HepG2 (cell line): ENCODE measurements around the gene OAT. TPM values are rescaled to one million over a fixed set of nuclear protein-coding genes. Genes with fewer than 3 reads are reported as not detected.

Source experiments
- ATAC-seq: fragments of 200-7000 bp; cut with Tn5 transposase; 3 replicates; pipeline ENCODE4 v1.9.1; 2020; ENCODE audit warnings: mild to moderate bottlenecking, moderate library complexity
- BruUV-seq: library from RNA; stranded (reverse); fragments of 400-500 nt; replicated peaks from 2 replicates; lab custom pipeline; 2021; lab: Mats Ljungman, UMichigan
- CTCF ChIA-PET: fragments of 300-600 bp; formaldehyde crosslinking; extraction: SDS; loops from one replicate; lab custom pipeline; 2021; ENCODE audit warnings: low total read pairs, inconsistent platforms, low intra/inter-chr PET ratio; lab: Yijun Ruan, JAX
- POLR2A ChIA-PET: fragments of 350-600 bp; sonication (Branson Sonifier 250); formaldehyde crosslinking; loops from one replicate; lab custom pipeline; 2020; ENCODE audit warnings: antibody characterized with exemption, inconsistent platforms; lab: Yijun Ruan, JAX
- DNase-seq: peaks from one replicate; pipeline ENCODE4 v3.0.0-alpha.2; 2015; ENCODE audit warnings: low spot score
- FAIRE-seq: peaks from 3 replicates; lab custom pipeline; 2011; peaks lifted over from hg19 to GRCh38; lab: Jason Lieb, UNC
- H2AFZ ChIP-seq: one replicate; pipeline ENCODE4 v1.6.1; 2011; ENCODE audit warnings: low read length, inconsistent platforms
- H3K27ac ChIP-seq: fragments of 300-600 bp; 3 replicates; pipeline ENCODE4 v1.8.0; 2011; ENCODE audit warnings: mixed run types, mild to moderate bottlenecking, mixed read lengths, low read length, inconsistent platforms; ENCODE audit not compliant: insufficient read depth; ENCODE audit errors: extremely low read length
- H3K27me3 ChIP-seq, 2 experiments: fragments of 200-600 bp in 1 of 2; 2 replicates in 1 of 2; 3 replicates in 1 of 2; pipeline versions ENCODE4 v1.6.0 to v1.8.0; 2011; ENCODE audit warnings: low read length in 2 of 2, mild to moderate bottlenecking in 2 of 2, moderate library complexity in 2 of 2, inconsistent platforms in 1 of 2; ENCODE audit not compliant: insufficient read depth in 2 of 2, control insufficient read depth in 1 of 2
- H3K36me3 ChIP-seq, 2 experiments: fragments of 200-600 bp in 1 of 2; replicated peaks in 1 of 2; 2 replicates in 1 of 2; 3 replicates in 1 of 2; pipeline versions ENCODE4 v1.5.1 to v1.8.0; 2011; ENCODE audit warnings: low read length in 2 of 2, inconsistent platforms in 1 of 2; ENCODE audit not compliant: insufficient read depth in 2 of 2, control insufficient read depth in 1 of 2
- H3K4me1 ChIP-seq: 2 replicates; pipeline ENCODE4 v1.5.1; 2012; ENCODE audit warnings: low read length, inconsistent platforms; ENCODE audit not compliant: insufficient read depth
- H3K4me2 ChIP-seq: 2 replicates; pipeline ENCODE4 v1.6.0; 2011; ENCODE audit warnings: low read depth, low read length, inconsistent platforms
- H3K4me3 ChIP-seq, 3 experiments: fragments of 200-600 bp in 1 of 3; sonication (generic), shearing (Covaris generic) in 1 of 3; replicated peaks in 1 of 3; 2 replicates each; pipeline ENCODE4 v1.5.1; 2011 to 2016; ENCODE audit warnings: low read length in 3 of 3, inconsistent platforms in 2 of 3, low read depth in 2 of 3, mild to moderate bottlenecking in 2 of 3, control low read depth in 1 of 3, mixed read lengths in 1 of 3; ENCODE audit not compliant: insufficient read depth in 1 of 3
- H3K79me2 ChIP-seq: one replicate; pipeline ENCODE4 v1.6.1; 2011; ENCODE audit warnings: low read length, inconsistent platforms; ENCODE audit not compliant: insufficient read depth
- H3K9ac ChIP-seq: 2 replicates; pipeline ENCODE4 v1.6.0; 2011; ENCODE audit warnings: mild to moderate bottlenecking, low read depth, low read length, inconsistent platforms; ENCODE audit not compliant: insufficient read depth
- H3K9me3 ChIP-seq: 2 replicates; pipeline ENCODE4 v1.5.1; 2012; ENCODE audit warnings: mild to moderate bottlenecking, low read length
- H4K20me1 ChIP-seq: 2 replicates; pipeline ENCODE4 v1.6.0; 2011; ENCODE audit warnings: inconsistent platforms, mild to moderate bottlenecking, low read length, moderate library complexity; ENCODE audit not compliant: insufficient read depth
- CCDC6 ChIP-seq: sonication (generic); formaldehyde crosslinking; IDR thresholded peaks from 2 replicates; pipeline ENCODE4 v1.8.1; 2022; ENCODE audit warnings: mild to moderate bottlenecking, missing genetic modification reagents, moderate library complexity
- GTF3A ChIP-seq: sonication (generic); formaldehyde crosslinking; conservative IDR thresholded peaks from 2 replicates; pipeline ENCODE4 v1.4.0; 2020; ENCODE audit warnings: mild to moderate bottlenecking, missing genetic modification reagents
- HIVEP1 ChIP-seq: sonication (generic); formaldehyde crosslinking; IDR thresholded peaks from 2 replicates; pipeline ENCODE4 v1.4.0; 2020; ENCODE audit warnings: mild to moderate bottlenecking, missing genetic modification reagents
- HOXA9 ChIP-seq: sonication (generic); formaldehyde crosslinking; IDR thresholded peaks from 2 replicates; pipeline ENCODE4 v1.8.1; 2022; ENCODE audit warnings: missing genetic modification reagents, mild to moderate bottlenecking, moderate library complexity, borderline replicate concordance
- KLF13 ChIP-seq: sonication (generic); formaldehyde crosslinking; IDR thresholded peaks from 2 replicates; pipeline ENCODE4 v1.4.0; 2020; ENCODE audit warnings: mild to moderate bottlenecking, missing genetic modification reagents
- NONO ChIP-seq, 2 experiments: fragments of 450-650 bp in 1 of 2; sonication (generic) in 1 of 2; formaldehyde crosslinking in 1 of 2; IDR thresholded peaks in 1 of 2; conservative IDR thresholded peaks in 1 of 2; 2 replicates each; pipeline versions ENCODE4 v1.6.1 to v1.8.0; 2017 to 2022; ENCODE audit warnings: mild to moderate bottlenecking in 1 of 2, missing genetic modification reagents in 1 of 2, moderate library complexity in 1 of 2
- RARA ChIP-seq: IDR thresholded peaks from 2 replicates; pipeline ENCODE4 v1.6.1; 2016; ENCODE audit warnings: missing genetic modification reagents, missing compliant biosample characterization
- RFX5 ChIP-seq: IDR thresholded peaks from 2 replicates; pipeline ENCODE4 v1.6.1; 2011; ENCODE audit warnings: low read depth, low read length, improper control_type of control experiment
- SMAD1 ChIP-seq: sonication (generic); formaldehyde crosslinking; IDR thresholded peaks from 2 replicates; pipeline ENCODE4 v1.4.0; 2020; ENCODE audit warnings: missing genetic modification reagents, low read depth, mild to moderate bottlenecking, borderline replicate concordance
- WIZ ChIP-seq: sonication (generic); formaldehyde crosslinking; IDR thresholded peaks from 2 replicates; pipeline ENCODE4 v1.5.1; 2020; ENCODE audit warnings: mild to moderate bottlenecking, missing genetic modification reagents
- ZFYVE20 ChIP-seq: sonication (generic); formaldehyde crosslinking; IDR thresholded peaks from 2 replicates; pipeline ENCODE4 v1.8.0; 2023; ENCODE audit warnings: low read depth, mild to moderate bottlenecking, moderate library complexity, missing genetic modification reagents, borderline replicate concordance
- ZNF552 ChIP-seq: sonication (generic); formaldehyde crosslinking; IDR thresholded peaks from 2 replicates; pipeline ENCODE4 v1.9.0; 2022; ENCODE audit warnings: missing genetic modification reagents, mild to moderate bottlenecking, borderline replicate concordance
- ZNF780A ChIP-seq: sonication (generic); formaldehyde crosslinking; IDR thresholded peaks from 2 replicates; pipeline ENCODE4 v1.8.0; 2022; ENCODE audit warnings: mild to moderate bottlenecking, missing genetic modification reagents, moderate library complexity
- WGBS: methylation state at CpG from one replicate; pipeline ENCODE4 v1.1.6; 2017; ENCODE audit warnings: low lambda C conversion rate; 5-methylcytosine and 5-hydroxymethylcytosine counted together
- in situ Hi-C: cut with HindIII; loops from 2 replicates; pipeline ENCODE4 v1.10.0; 2017; ENCODE audit warnings: low pct_unique_long_range_greater_than_20kb; ENCODE audit not compliant: extremely low pct_ligation_motif_present
- intact Hi-C: fragments of 100-400 bp; cut with micrococcal nuclease; formaldehyde crosslinking; loops from one replicate; pipeline ENCODE4 v1.10.0; 2022; ENCODE audit not compliant: unreplicated experiment
- polyA plus RNA-seq, 8 experiments: library from polyadenylated mRNA; depleted of rRNA in 3 of 8; stranded (reverse) in 7 of 8; unstranded in 1 of 8; fragments of >200 nt; fragmentation: Illumina TruSeq in 4 of 8; extraction: Trizol in 4 of 8; gene quantifications; 2 replicates each; pipeline versions ENCODE4 v1.2.1 to v1.2.3, GENCODE V29; 2011 to 2016; ENCODE audit warnings: low read depth in 4 of 8, missing spikeins in 1 of 8, mixed read lengths in 1 of 8; ENCODE audit not compliant: insufficient read depth in 1 of 8
- total RNA-seq, 5 experiments: library from RNA; depleted of rRNA; stranded (reverse); fragments of >200 nt; fragmentation: Illumina TruSeq; extraction: Trizol; gene quantifications; 2 replicates each; pipeline ENCODE4 v1.2.3, GENCODE V29; 2016; ENCODE audit warnings: low read depth in 1 of 5
- TF ChIP-seq, protein P1 (sequence below): IDR thresholded peaks from 2 replicates; pipeline ENCODE4 v1.6.1; 2016; ENCODE audit warnings: mild to moderate bottlenecking

Gene OAT
- total and polyA plus RNA-seq, 2 of the 13 experiments (the other 11 are each of a cell fraction or from before 2014, with no cell fraction given), result 87.8 to 96.7 TPM

DNA sequence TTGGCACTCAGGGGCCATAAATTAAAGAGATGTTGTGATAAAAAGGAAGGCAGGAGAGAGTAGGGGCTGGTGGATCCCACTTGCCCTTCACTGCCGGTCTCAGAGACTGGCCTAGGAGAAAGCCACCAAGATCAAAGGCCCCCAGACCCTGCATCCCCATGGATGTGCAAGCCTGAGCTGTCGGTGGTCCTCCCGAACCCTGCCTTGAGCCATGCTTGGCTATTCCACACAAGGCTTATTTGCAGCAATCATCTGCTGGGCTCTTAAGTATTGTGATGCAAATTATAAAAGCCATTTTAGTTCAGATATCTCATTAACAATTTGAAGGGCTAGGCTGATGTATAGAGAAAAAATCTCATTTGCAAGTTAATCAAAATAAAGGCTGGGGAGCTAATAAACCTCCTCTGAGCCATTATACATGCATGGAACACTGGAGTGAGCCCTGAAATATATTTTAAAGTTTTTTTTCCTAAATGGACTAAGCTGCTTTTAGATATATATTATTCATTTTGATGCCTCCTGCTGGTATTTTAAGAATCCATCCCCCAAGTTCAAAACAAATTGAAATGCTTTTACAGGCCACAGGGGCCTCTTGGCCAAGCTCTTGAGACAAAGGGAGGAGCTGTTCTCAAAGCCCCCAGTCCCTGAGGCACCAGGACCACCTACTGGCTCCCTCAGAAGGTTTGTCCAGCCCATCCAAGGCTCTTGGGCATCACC is 28.1 kb downstream of the OAT start:
- WGBS, result 16% methylated on average over 3 of the region's 3 CpGs
- no peak for ATAC-seq
- DNase-seq, result no peak
- Histone ChIP-seq H3K36me3 (no peaks in the 10 kb centered on the region), H3K9ac (no peak overlapping the region), H3K79me2 (no peaks in the 10 kb centered on the region), H2AFZ (no peak overlapping the region), H3K27me3 (peaks cover 3 to 27% of the 10 kb centered on the region in 2 experiments; a peak in 4 of 5 replicates), H3K9me3 (no peaks in the 10 kb centered on the region), H4K20me1 (no peaks in the 10 kb centered on the region), H3K27ac (no peak overlapping the region), H3K4me1 (peaks cover 17% of the 10 kb centered on the region; the same call in 1 of the 2 replicates), H3K4me2 (peak overlapping the region; percentile 74; the same call in 1 of the 2 replicates), H3K4me3 (no peak overlapping the region)
- intact Hi-C loops (no loop called here), in situ Hi-C loops (no loop called here)
- ChIA-PET POLR2A (no interaction called here), CTCF (interaction anchor here (2.4 to 2.7 kb wide), 2 partner anchors 131 to 396 kb away, joined by 9 to 35 read pairs; no protein-coding TSS in a partner anchor)
- BruUV-seq, result no TSS peak
- FAIRE-seq, result no peak
- TF ChIP-seq NONO (IDR thresholded peaks at IDR 0.05) (no peak), NONO (CRISPR knock-in tag; conservative IDR thresholded peaks at IDR 0.05) (no peak), ZFYVE20 (CRISPR knock-in tag) (no peak), RFX5 (no peak), SMAD1 (CRISPR knock-in tag) (no peak), GTF3A (no peak), ZNF552 (no peak), ZNF780A (CRISPR knock-in tag) (no peak), HOXA9 (CRISPR knock-in tag) (no peak), RARA (no peak), WIZ (CRISPR knock-in tag) (no peak), HIVEP1 (CRISPR knock-in tag) (no peak), CCDC6 (CRISPR knock-in tag) (no peak), KLF13 (CRISPR knock-in tag) (no peak)
- TF ChIP-seq, protein P1, sequence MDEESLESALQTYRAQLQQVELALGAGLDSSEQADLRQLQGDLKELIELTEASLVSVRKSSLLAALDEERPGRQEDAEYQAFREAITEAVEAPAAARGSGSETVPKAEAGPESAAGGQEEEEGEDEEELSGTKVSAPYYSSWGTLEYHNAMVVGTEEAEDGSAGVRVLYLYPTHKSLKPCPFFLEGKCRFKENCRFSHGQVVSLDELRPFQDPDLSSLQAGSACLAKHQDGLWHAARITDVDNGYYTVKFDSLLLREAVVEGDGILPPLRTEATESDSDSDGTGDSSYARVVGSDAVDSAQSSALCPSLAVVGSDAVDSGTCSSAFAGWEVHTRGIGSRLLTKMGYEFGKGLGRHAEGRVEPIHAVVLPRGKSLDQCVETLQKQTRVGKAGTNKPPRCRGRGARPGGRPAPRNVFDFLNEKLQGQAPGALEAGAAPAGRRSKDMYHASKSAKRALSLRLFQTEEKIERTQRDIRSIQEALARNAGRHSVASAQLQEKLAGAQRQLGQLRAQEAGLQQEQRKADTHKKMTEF (CRISPR knock-in tag), result no peak
